PC-9 (cell line): Measurements from ENCODE around the gene TPX2. TPM values are rescaled to one million over a fixed set of nuclear protein-coding genes. Genes with fewer than 3 reads are reported as not detected.

Experiments
- BruUV-seq: library from RNA; stranded (reverse); fragments of 400-500 nt; replicated peaks from 2 replicates; lab custom pipeline; 2021; lab: Mats Ljungman, UMichigan
- CTCF ChIA-PET: fragments of 300-600 bp; sonication (Branson Sonifier 250); formaldehyde crosslinking; loops from one replicate; lab custom pipeline; 2022; ENCODE audit warnings: antibody characterized with exemption; lab: Charles Lee
- POLR2A ChIA-PET: fragments of 300-600 bp; sonication (Branson Sonifier 250); formaldehyde crosslinking; loops from one replicate; lab custom pipeline; 2022; ENCODE audit warnings: antibody characterized with exemption; ENCODE audit not compliant: unreplicated experiment; lab: Charles Lee
- DNase-seq, 2 experiments: peaks; one replicate each; pipeline versions ENCODE4 v3.0.0 to v3.0.0-alpha.2; 2015 to 2022; ENCODE audit warnings: mixed read lengths in 1 of 2
- H2AFZ ChIP-seq: fragments of 200-600 bp; sonication (generic); 2 replicates; pipeline ENCODE4 v1.8.1; 2017; ENCODE audit warnings: antibody characterized with exemption
- H3F3A ChIP-seq: fragments of 200-600 bp; sonication (generic); 2 replicates; pipeline ENCODE4 v1.8.1; 2017; ENCODE audit warnings: antibody characterized with exemption, mild to moderate bottlenecking, low read depth; ENCODE audit not compliant: insufficient read depth
- H3K27ac ChIP-seq: fragments of 200-600 bp; sonication (generic); 2 replicates; pipeline ENCODE4 v1.6.1; 2016; ENCODE audit warnings: mixed run types
- H3K27me3 ChIP-seq: fragments of 200-600 bp; sonication (generic); 2 replicates; pipeline ENCODE4 v1.6.1; 2016; ENCODE audit warnings: low read depth, mixed run types; ENCODE audit not compliant: insufficient read depth
- H3K36me3 ChIP-seq: fragments of 200-600 bp; sonication (generic); 2 replicates; pipeline ENCODE4 v1.6.1; 2016; ENCODE audit warnings: low read depth, mixed run types
- H3K4me1 ChIP-seq: fragments of 200-600 bp; sonication (generic); replicated peaks from 2 replicates; pipeline ENCODE4 v1.6.1; 2016; ENCODE audit warnings: mixed run types; ENCODE audit not compliant: insufficient read depth
- H3K4me2 ChIP-seq: fragments of 200-600 bp; sonication (generic); 2 replicates; pipeline ENCODE4 v1.6.1; 2017; ENCODE audit warnings: mixed run types
- H3K4me3 ChIP-seq: fragments of 200-600 bp; sonication (generic); 2 replicates; pipeline ENCODE4 v1.6.1; 2016; ENCODE audit warnings: mixed run types
- H3K79me2 ChIP-seq: fragments of 200-600 bp; sonication (generic); 2 replicates; pipeline ENCODE4 v1.6.1; 2017; ENCODE audit warnings: low read depth, mixed run types
- H3K9me2 ChIP-seq: fragments of 200-600 bp; sonication (generic); 2 replicates; pipeline ENCODE4 v1.8.1; 2017; ENCODE audit warnings: mild to moderate bottlenecking; ENCODE audit not compliant: insufficient read depth
- H3K9me3 ChIP-seq: fragments of 200-600 bp; sonication (generic); 2 replicates; pipeline ENCODE4 v1.8.1; 2016; ENCODE audit warnings: low read depth; ENCODE audit not compliant: insufficient read depth
- H4K20me1 ChIP-seq: fragments of 200-600 bp; sonication (generic); 2 replicates; pipeline ENCODE4 v1.8.1; 2017; ENCODE audit not compliant: insufficient read depth
- EZH2 ChIP-seq: fragments of 200-600 bp; sonication (generic); IDR thresholded peaks from 2 replicates; pipeline ENCODE4 v1.8.0; 2017; ENCODE audit warnings: antibody characterized with exemption, low read depth
- intact Hi-C: fragments of 100-400 bp; cut with micrococcal nuclease; formaldehyde crosslinking; loops from one replicate; pipeline ENCODE4 v1.10.0; 2022; ENCODE audit not compliant: unreplicated experiment
- total RNA-seq: library from RNA; stranded (reverse); gene quantifications from 2 replicates; pipeline ENCODE4 v1.2.3, GENCODE V29; 2021
- TF ChIP-seq, protein P1 (sequence below): fragments of 200-600 bp; sonication (generic); conservative IDR thresholded peaks from 2 replicates; pipeline ENCODE4 v1.6.1; 2017; ENCODE audit warnings: mixed run types, antibody characterized with exemption, mild to moderate bottlenecking, moderate library complexity

Gene TPX2
- total RNA-seq, 1 experiment from 2014 or later, result 164 TPM

DNA sequence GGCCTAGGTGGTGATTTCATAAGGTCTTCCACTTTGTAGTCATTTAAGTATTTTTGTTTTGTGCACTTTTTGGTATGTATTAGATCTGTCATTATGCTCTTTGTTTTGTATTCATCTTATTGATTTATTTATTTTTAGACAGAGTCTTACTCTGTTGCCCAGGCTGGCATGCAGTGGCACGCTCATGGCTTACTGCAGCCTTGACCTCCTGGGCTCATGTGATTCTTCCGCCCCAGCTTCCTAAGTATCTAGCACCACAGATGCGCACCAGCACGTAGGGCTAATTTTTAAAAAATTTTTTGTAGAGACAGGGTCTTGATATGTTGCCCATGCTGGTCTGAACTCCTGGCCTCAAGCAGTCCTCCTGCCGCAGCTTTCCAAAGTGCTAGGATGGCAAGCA is 30.6 kb downstream of the TPX2 start:
- Histone ChIP-seq H3K9me3 (no peaks in the 10 kb centered on the region), H2AFZ (no peak overlapping the region), H3K27ac (no peak overlapping the region), H3F3A (peaks cover 5% of the 10 kb centered on the region; the same call in 1 of the 2 replicates), H3K27me3 (no peaks in the 10 kb centered on the region), H3K4me2 (no peak overlapping the region), H3K4me1 (no peaks in the 10 kb centered on the region), H3K36me3 (peaks cover 43% of the 10 kb centered on the region), H3K9me2 (no peaks in the 10 kb centered on the region), H4K20me1 (no peaks in the 10 kb centered on the region; the same call in 1 of the 2 replicates), H3K4me3 (no peak overlapping the region), H3K79me2 (peaks cover 10% of the 10 kb centered on the region; the same call in 1 of the 2 replicates)
- ChIA-PET POLR2A (no interaction called here), CTCF (no interaction called here)
- no peak for DNase-seq
- TF ChIP-seq, protein P1, sequence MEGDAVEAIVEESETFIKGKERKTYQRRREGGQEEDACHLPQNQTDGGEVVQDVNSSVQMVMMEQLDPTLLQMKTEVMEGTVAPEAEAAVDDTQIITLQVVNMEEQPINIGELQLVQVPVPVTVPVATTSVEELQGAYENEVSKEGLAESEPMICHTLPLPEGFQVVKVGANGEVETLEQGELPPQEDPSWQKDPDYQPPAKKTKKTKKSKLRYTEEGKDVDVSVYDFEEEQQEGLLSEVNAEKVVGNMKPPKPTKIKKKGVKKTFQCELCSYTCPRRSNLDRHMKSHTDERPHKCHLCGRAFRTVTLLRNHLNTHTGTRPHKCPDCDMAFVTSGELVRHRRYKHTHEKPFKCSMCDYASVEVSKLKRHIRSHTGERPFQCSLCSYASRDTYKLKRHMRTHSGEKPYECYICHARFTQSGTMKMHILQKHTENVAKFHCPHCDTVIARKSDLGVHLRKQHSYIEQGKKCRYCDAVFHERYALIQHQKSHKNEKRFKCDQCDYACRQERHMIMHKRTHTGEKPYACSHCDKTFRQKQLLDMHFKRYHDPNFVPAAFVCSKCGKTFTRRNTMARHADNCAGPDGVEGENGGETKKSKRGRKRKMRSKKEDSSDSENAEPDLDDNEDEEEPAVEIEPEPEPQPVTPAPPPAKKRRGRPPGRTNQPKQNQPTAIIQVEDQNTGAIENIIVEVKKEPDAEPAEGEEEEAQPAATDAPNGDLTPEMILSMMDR, result no peak
- TF ChIP-seq EZH2, result no peak
- BruUV-seq, result no TSS peak
- intact Hi-C loops, result no loop called here

GRCh38 chr20:31770243-31770642 is 31.2 kb downstream of the TPX2 start:
- H3K4me1 ChIP-seq, result no peaks in the 10 kb centered on the region
- H3K9me3 ChIP-seq, result no peaks in the 10 kb centered on the region
- no peak for DNase-seq
- BruUV-seq, result no TSS peak
- no peak overlapping the region for H2AFZ ChIP-seq
- H3F3A ChIP-seq, result peaks cover 5% of the 10 kb centered on the region; the same call in 1 of the 2 replicates
- POLR2A ChIA-PET, result interaction anchor here (0.6 kb wide), 1 partner anchor 119 kb away, joined by 6 read pairs; no protein-coding TSS in a partner anchor
- no peak overlapping the region for H3K4me3 ChIP-seq
- intact Hi-C loops, result no loop called here
- H3K79me2 ChIP-seq, result peaks cover 7% of the 10 kb centered on the region; the same call in 1 of the 2 replicates
- CTCF ChIA-PET, result no interaction called here
- no peaks in the 10 kb centered on the region for H3K27me3 ChIP-seq
- no peak overlapping the region for H3K4me2 ChIP-seq
- no peak overlapping the region for H3K27ac ChIP-seq
- H3K36me3 ChIP-seq, result peaks cover 43% of the 10 kb centered on the region
- H4K20me1 ChIP-seq, result no peaks in the 10 kb centered on the region; the same call in 1 of the 2 replicates
- TF ChIP-seq EZH2, result no peak
- H3K9me2 ChIP-seq, result no peaks in the 10 kb centered on the region

GRCh38 chr20:31774408-31774807 is 35.3 kb downstream of the TPX2 start:
- H3K9me2 ChIP-seq, result no peaks in the 10 kb centered on the region
- H3K9me3 ChIP-seq, result no peaks in the 10 kb centered on the region
- intact Hi-C loops, result no loop called here
- no peaks in the 10 kb centered on the region for H3K27me3 ChIP-seq
- H3K4me2 ChIP-seq, result no peak overlapping the region
- ChIA-PET POLR2A (no interaction called here), CTCF (no interaction called here)
- no peak for DNase-seq
- peaks cover 16% of the 10 kb centered on the region; the same call in 1 of the 2 replicates for H3F3A ChIP-seq
- no peaks in the 10 kb centered on the region for H3K4me1 ChIP-seq
- H3K27ac ChIP-seq, result no peak overlapping the region
- no peak overlapping the region for H2AFZ ChIP-seq
- TF ChIP-seq, protein P1, result no peak
- TF ChIP-seq EZH2, result no peak
- H3K79me2 ChIP-seq, result peaks cover 3% of the 10 kb centered on the region; the same call in 1 of the 2 replicates
- BruUV-seq, result no TSS peak
- no peak overlapping the region for H3K4me3 ChIP-seq
- H4K20me1 ChIP-seq, result no peaks in the 10 kb centered on the region; the same call in 1 of the 2 replicates
- H3K36me3 ChIP-seq, result peaks cover 54% of the 10 kb centered on the region

DNA sequence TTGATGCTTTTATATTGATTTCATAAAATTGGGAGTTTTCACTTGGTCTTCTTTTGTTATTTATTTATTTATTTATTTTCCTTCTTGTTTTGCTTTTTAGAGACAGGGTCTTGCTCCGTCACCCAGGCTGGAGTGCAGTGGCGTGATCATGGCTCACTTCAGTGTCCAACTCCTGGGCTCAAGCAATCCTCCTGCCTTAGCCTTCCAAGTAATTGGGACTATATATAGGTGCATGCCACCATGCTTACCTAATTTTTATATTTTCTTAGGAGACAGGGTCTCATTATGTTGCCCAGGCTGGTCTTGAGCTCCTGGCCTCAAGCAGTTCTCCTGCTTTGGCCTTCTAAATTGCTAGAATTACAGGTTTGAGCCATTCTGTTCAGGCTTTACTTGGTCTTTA is 41.7 kb downstream of the TPX2 start:
- CTCF ChIA-PET, result no interaction called here
- no peaks in the 10 kb centered on the region for H3K9me3 ChIP-seq
- POLR2A ChIA-PET, result no interaction called here
- intact Hi-C loops, result no loop called here
- no peak overlapping the region for H2AFZ ChIP-seq
- no peaks in the 10 kb centered on the region for H3K79me2 ChIP-seq
- H3K4me1 ChIP-seq, result no peaks in the 10 kb centered on the region
- H3K4me2 ChIP-seq, result no peak overlapping the region
- DNase-seq, result no peak
- no peaks in the 10 kb centered on the region for H3K9me2 ChIP-seq
- peaks cover 25% of the 10 kb centered on the region; the same call in 1 of the 2 replicates for H3F3A ChIP-seq
- H3K27ac ChIP-seq, result no peak overlapping the region
- no peak for TF ChIP-seq EZH2
- TF ChIP-seq, protein P1, result no peak
- H3K4me3 ChIP-seq, result no peak overlapping the region
- no peaks in the 10 kb centered on the region for H3K27me3 ChIP-seq
- peaks cover 45% of the 10 kb centered on the region for H3K36me3 ChIP-seq
- no TSS peak for BruUV-seq
- peaks cover 7% of the 10 kb centered on the region; the same call in 1 of the 2 replicates for H4K20me1 ChIP-seq
